Esophagus muscularis mucosa (tissue), 4 donors: ENCODE measurements around the gene CMAS. TPM values are rescaled to one million over a fixed set of nuclear protein-coding genes. Genes with fewer than 3 reads are reported as not detected.

Source experiments
- DNase-seq: peaks from one replicate; pipeline ENCODE4 v3.0.0-alpha.2; 2017; ENCODE audit errors: extremely low spot score
- H3K27ac ChIP-seq, 4 donors: fragments of 200-600 bp; sonication (generic); replicated peaks in 1 of 4; 1 replicate in 3 of 4; 2 replicates in 1 of 4; pipeline ENCODE4 v1.5.1; 2016 to 2019; ENCODE audit warnings: mild to moderate bottlenecking in 1 of 4
- H3K27me3 ChIP-seq, 4 donors: fragments of 200-600 bp; sonication (generic); one replicate each; pipeline versions ENCODE4 v1.5.1 to v1.6.0; 2016 to 2019
- H3K36me3 ChIP-seq, 4 donors: fragments of 200-600 bp; sonication (generic); one replicate each; pipeline ENCODE4 v1.5.1; 2016 to 2019
- H3K4me1 ChIP-seq, 4 donors: fragments of 200-600 bp; sonication (generic); one replicate each; pipeline ENCODE4 v1.5.1; 2016 to 2019
- H3K4me3 ChIP-seq, 4 donors: fragments of 200-600 bp; sonication (generic); 1 replicate in 2 of 4; 2 replicates in 2 of 4; pipeline ENCODE4 v1.5.1; 2016 to 2019; ENCODE audit warnings: mild to moderate bottlenecking in 4 of 4, moderate library complexity in 1 of 4
- H3K9me3 ChIP-seq, 4 donors: fragments of 200-600 bp; sonication (generic); 1 replicate in 3 of 4; 2 replicates in 1 of 4; pipeline ENCODE4 v1.5.1; 2016 to 2019
- EP300 ChIP-seq: sonication (generic); formaldehyde crosslinking; IDR thresholded peaks from one replicate; pipeline ENCODE4 v1.6.1; 2017; ENCODE audit warnings: antibody characterized with exemption
- POLR2A ChIP-seq: fragments of 450-650 bp; IDR thresholded peaks from one replicate; pipeline ENCODE4 v1.6.1; 2017; ENCODE audit warnings: antibody characterized with exemption, moderate library complexity, mild to moderate bottlenecking, low read depth
- POLR2AphosphoS5 ChIP-seq, 2 donors: sonication (generic); formaldehyde crosslinking; IDR thresholded peaks; one replicate each; pipeline ENCODE4 v1.6.1; 2017; ENCODE audit warnings: antibody characterized with exemption in 2 of 2
- WGBS: methylation state at CpG from one replicate; pipeline ENCODE4 v1.1.5; 2018; 5-methylcytosine and 5-hydroxymethylcytosine counted together
- intact Hi-C: fragments of 100-400 bp; cut with DNase I; formaldehyde crosslinking; loops from one replicate; pipeline ENCODE4 v1.15.1; 2023
- total RNA-seq, 4 donors: library from RNA; depleted of rRNA; stranded (reverse); fragments of >200 nt; gene quantifications; one replicate each; pipeline versions ENCODE4 v1.1.0 to v1.2.1, GENCODE V29; 2016
- TF ChIP-seq, protein P1 (sequence below), 3 experiments: fragments of 200-600 bp in 2 of 3; fragments of 450-650 bp in 1 of 3; sonication (generic) in 2 of 3; IDR thresholded peaks; one replicate each; pipeline ENCODE4 v1.5.1; 2017 to 2019; ENCODE audit warnings: antibody characterized with exemption in 3 of 3, mild to moderate bottlenecking in 2 of 3, moderate library complexity in 1 of 3

The CMAS gene
- total RNA-seq, 4 donors from 2014 or later = 23.2 to 37.0 (median 34.0) TPM

DNA sequence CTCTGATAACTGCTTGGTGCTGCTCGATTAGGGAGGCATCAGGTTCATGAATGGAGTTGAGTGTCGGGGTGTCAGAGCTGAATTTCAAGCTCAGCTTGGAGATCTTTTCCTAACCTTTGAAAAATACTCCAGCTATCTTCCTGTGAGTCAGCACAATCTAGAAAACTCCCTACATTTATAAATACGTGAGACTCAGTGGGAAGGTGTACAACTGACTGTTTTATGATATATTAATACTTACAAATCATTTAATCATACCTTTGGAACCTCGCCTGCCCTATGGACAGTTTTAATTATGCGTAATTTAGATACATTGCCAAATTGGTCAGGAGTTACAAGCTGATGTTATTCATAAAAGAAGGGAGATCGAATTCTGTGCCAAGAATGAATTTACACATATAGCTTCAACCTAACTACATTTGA, 961 bp downstream of the CMAS start:
- peaks cover 16 to 48% (median 47%) of the 10 kb centered on the region in 4 donors for H3K4me1 ChIP-seq
- intact Hi-C loops = no loop called here
- H3K27me3 ChIP-seq = no peaks in the 10 kb centered on the region
- H3K4me3 ChIP-seq = peak overlapping the region; percentile 84 to 100 (median 92)
- no peaks in the 10 kb centered on the region for H3K9me3 ChIP-seq
- DNase-seq = no peak
- TF ChIP-seq EP300 (no peak), POLR2A (no peak), POLR2AphosphoS5 (IDR thresholded peaks at IDR 0.05) (no peak)
- TF ChIP-seq, protein P1, sequence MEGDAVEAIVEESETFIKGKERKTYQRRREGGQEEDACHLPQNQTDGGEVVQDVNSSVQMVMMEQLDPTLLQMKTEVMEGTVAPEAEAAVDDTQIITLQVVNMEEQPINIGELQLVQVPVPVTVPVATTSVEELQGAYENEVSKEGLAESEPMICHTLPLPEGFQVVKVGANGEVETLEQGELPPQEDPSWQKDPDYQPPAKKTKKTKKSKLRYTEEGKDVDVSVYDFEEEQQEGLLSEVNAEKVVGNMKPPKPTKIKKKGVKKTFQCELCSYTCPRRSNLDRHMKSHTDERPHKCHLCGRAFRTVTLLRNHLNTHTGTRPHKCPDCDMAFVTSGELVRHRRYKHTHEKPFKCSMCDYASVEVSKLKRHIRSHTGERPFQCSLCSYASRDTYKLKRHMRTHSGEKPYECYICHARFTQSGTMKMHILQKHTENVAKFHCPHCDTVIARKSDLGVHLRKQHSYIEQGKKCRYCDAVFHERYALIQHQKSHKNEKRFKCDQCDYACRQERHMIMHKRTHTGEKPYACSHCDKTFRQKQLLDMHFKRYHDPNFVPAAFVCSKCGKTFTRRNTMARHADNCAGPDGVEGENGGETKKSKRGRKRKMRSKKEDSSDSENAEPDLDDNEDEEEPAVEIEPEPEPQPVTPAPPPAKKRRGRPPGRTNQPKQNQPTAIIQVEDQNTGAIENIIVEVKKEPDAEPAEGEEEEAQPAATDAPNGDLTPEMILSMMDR (IDR thresholded peaks at IDR 0.05) = no peak
- peaks cover 0 to 7% (median 0%) of the 10 kb centered on the region in 4 donors for H3K36me3 ChIP-seq
- 20% methylated on average over 6 of the region's 6 CpGs for WGBS
- peak overlapping the region; percentile 90 to 95 (median 92) for H3K27ac ChIP-seq

DNA sequence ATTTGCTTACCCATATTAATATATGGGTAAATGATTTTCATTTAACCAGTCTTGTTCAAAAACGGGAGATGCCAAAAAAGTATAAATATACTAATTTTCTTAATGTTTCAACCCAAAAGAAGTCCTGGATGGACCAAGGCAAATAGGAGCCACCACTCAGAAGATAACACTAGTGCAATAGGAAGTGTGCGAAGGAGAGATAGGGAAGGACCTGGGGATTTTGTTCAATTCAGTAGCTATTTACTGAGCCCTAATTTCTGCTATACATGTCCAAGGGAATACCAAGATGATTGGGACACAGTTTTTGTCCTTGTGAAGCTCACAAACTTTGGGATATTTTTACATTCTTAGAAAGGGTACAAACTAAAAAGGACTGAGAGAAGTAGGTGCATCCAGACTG, 1.5 kb downstream of the CMAS start:
- Histone ChIP-seq H3K9me3 (no peaks in the 10 kb centered on the region), H3K4me3 (peak overlapping the region in 2 of 4 donors; percentile 86 to 100), H3K27me3 (no peaks in the 10 kb centered on the region), H3K36me3 (peaks cover 0 to 7% (median 0%) of the 10 kb centered on the region in 4 donors), H3K4me1 (peaks cover 16 to 48% (median 47%) of the 10 kb centered on the region in 4 donors), H3K27ac (no peak overlapping the region)
- intact Hi-C loops = no loop called here
- TF ChIP-seq POLR2AphosphoS5 (IDR thresholded peaks at IDR 0.05) (no peak), POLR2A (no peak), EP300 (no peak)
- TF ChIP-seq, protein P1 (IDR thresholded peaks at IDR 0.05) = no peak
- no peak for DNase-seq
- WGBS = 73% methylated on average over 2 of the region's 2 CpGs

DNA sequence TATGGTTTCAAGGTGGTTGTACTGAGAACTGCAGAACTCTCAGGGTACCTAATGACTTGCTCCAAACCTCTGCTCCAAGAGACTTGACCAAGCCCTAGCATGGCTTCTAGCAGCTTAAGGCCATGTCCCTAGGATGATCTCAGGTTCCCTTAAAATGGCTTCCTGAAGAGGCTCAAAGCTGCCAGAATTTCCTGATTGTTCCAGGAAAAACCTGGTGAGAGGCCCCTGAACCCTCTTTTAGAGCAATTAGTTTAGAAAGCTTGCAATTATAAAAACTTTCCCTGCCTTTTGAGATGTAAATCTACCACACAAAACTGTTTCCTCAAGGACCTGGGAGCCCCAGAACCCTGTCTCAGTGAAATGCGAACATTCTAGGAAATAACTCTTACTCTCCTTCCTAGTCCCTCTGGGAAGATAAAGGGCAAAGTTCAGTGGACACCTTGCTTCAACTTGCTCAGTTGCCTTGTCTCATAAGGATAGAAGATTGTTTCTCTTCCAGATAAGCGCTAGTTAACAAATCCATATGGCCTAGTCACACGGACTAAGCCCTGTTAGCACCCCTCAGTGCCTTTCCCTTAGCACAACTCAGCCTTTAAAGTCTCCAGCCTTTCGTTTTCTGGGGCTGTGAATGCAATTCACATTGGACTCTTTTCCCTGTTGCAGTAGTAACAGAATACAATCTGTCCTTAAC, 2.5 kb downstream of the CMAS start:
- 61% methylated on average over 4 of the region's 4 CpGs for WGBS
- no peak for TF ChIP-seq POLR2A
- TF ChIP-seq, protein P1 (IDR thresholded peaks at IDR 0.05) = no peak
- no peak for TF ChIP-seq EP300
- TF ChIP-seq POLR2AphosphoS5 (IDR thresholded peaks at IDR 0.05) = no peak

DNA sequence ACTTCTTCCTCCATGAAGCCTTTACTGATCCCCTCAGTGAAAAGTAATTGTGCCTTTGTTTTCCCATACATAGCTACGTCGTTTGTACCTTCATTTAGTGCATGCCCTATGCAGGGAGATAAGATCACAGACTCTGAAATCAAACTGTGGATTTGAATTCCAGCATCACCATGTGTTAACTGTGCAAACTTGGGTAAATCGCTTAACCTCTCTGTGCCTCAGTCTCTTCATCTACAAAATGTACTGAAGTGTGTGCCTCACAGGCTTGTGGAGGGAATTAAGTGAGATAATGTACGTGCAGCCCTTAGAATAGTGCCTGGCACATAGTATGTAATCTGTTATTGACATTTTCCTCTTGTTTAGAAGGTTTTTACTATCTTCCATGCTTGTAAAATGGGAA, 4.1 kb downstream of the CMAS start:
- TF ChIP-seq EP300 = no peak
- TF ChIP-seq, protein P1 (IDR thresholded peaks at IDR 0.05) = no peak
- no peak for TF ChIP-seq POLR2A
- no peak for TF ChIP-seq POLR2AphosphoS5 (IDR thresholded peaks at IDR 0.05)
- H3K4me1 ChIP-seq = peaks cover 16 to 50% (median 48%) of the 10 kb centered on the region in 4 donors
- intact Hi-C loops = no loop called here
- peaks cover 0 to 7% (median 3%) of the 10 kb centered on the region in 4 donors for H3K36me3 ChIP-seq
- no peak overlapping the region for H3K4me3 ChIP-seq
- H3K27me3 ChIP-seq = no peaks in the 10 kb centered on the region
- 90% methylated on average over 4 of the region's 4 CpGs for WGBS
- no peak for DNase-seq
- no peaks in the 10 kb centered on the region for H3K9me3 ChIP-seq
- H3K27ac ChIP-seq = no peak overlapping the region

More for the DNA sequence above, 2.5 kb downstream of the CMAS start:
- no peak for DNase-seq
- Histone ChIP-seq H3K4me1 (peaks cover 16 to 48% (median 47%) of the 10 kb centered on the region in 4 donors), H3K4me3 (no peak overlapping the region), H3K36me3 (peaks cover 0 to 7% (median 0%) of the 10 kb centered on the region in 4 donors), H3K27me3 (no peaks in the 10 kb centered on the region), H3K27ac (no peak overlapping the region), H3K9me3 (no peaks in the 10 kb centered on the region)
- intact Hi-C loops = no loop called here
